ENCODE results near the gene MCRS1.
A peak's percentile ranks its signal among the peaks of the same experiment; 100 is the strongest.
"Not testable (repeated sequence)": the region's sequence is repeated elsewhere in the genome, so short reads cannot be mapped to it uniquely, and the experiment has no call there.

Gene MCRS1

GRCh38 chr12:49540229-49541139 is 27.5 kb downstream of the MCRS1 start:
- DNase-seq: no peak

DNA sequence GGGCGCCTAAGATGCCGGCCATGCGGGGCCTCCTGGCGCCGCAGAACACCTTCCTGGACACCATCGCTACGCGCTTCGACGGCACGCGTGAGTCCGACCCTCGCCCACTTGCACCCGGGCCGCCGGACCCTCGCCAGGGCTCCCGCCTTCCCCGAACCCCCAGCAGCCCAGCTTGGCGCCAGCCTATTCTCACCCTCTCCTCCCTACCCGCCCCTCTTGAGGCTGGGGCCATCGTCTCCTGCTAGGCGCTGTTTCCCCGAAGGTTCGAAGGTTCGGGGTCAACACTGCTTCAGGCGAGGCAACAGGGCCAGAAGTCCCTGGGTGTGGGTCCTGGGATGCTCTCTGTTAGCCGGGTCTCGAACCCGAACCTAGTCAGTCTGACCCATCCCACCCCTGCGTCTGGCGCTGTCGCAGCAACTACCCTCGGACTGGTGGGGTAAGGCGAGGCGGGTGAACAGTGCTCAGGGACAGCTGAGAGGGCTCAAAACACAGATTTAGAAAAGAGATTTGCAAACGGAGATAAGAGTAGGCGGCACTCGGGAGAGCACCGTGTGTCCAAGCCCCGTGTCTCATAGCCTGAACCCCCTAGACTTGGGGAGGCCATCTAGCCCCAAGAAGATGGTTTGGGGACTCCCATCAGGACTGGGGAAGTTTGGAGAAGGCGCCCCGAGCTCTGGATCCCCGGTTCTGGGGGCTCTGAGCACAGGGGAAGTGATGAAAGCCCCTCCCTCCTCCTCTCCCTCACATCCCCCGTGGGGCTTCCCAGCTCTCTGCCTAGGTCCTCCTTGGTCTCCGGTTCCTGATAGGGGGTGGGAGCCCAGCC is 28.3 kb downstream of the MCRS1 start:
- DNase-seq: no peak

DNA sequence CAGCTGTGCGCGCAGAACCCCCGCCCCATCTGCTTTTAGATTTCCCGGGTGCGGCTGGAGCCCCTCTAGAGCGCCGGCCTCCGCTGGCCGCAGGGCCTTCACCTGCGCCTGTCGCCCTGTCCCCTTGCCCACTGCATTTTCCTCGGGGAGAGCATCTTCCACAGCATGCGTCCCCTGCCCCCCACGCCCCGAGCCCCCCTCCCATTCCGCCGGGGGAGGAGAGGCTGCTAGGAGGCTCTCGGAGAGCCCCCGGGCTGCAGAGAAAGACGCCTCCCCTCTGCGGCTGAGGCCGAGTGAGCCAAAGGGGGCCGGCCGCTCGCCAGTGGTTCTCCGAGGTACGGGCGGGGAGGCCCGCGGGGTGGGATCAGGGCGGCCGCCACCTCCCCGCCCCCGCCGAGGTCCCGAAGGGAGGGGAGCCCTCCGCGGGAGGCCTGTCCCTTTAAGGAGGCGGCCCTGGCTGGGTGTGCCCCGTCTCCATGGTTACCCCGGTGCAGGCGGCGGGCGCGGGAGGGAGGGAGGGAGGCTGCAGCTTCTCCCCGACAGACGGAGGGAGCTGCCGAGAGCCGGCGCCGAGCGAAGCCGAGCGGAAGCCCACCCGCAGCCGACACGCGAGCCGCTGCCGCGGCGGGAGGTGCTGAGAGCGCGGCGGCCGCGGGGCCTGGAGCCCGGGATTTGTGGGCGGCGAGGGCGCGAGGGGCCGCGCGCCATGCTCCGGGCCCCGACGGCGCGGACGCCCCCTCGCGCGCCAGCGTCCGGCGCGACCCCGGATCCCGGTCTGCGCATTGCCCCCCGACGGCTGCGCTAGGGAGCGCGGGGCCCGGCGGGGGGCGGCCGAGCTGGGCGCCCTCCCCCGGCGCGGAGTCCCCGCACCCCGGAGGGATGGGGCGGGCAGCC is 29.2 kb downstream of the MCRS1 start, which contains the start of gene KCNH3:
Gene KCNH3, plus strand, starts transcription at position 521 of the 894 bp plus-strand sequence. CDS start 387 bp downstream, outside the sequence.
- DNase-seq: peak; percentile 87 to 90

DNA sequence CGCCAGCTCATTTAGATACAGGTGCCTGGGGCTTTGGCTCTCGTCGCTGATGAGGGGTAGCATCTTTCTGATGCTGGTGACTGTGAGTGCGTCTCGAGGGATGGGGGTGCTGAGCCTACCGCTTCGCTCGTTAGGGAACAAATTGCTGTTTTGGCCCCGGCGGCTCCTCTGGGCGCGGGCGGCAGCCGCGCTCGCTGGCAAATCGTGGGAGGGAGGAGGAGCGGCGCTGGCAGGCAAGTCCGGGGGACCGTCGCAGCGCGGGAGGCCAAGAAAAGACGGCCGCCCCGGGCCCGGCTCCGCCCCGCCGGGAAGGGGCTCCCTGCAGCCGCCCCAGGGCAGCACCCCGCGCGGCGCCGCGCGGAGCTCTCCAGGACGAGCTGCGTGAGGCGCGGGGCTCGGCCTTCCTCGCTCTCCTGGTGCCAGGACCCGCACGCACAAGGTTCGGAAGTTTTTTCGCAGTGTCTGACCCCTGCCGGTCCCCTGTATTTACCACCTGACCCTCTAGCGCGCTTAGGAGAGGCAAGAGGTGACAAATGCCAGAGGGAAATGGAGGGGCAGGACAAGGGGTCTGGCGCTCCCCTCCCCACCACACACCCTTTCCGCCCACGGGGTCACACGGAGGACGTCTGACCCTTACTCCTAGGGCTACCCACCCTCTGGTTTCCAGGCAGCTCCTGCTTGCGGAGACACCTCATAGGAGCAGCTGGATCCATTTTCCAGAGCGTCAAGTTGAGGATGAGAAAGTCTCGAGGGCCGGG is 30.0 kb downstream of the MCRS1 start:
- DNase-seq: peak; percentile 53 to 56

- DNase-seq: no peak
Observed at GRCh38 chr12:49537231-49537751, 30.7 kb downstream of the MCRS1 start.

- no peak for DNase-seq
Observed at GRCh38 chr12:49536526-49537071, 31.3 kb downstream of the MCRS1 start.

DNA sequence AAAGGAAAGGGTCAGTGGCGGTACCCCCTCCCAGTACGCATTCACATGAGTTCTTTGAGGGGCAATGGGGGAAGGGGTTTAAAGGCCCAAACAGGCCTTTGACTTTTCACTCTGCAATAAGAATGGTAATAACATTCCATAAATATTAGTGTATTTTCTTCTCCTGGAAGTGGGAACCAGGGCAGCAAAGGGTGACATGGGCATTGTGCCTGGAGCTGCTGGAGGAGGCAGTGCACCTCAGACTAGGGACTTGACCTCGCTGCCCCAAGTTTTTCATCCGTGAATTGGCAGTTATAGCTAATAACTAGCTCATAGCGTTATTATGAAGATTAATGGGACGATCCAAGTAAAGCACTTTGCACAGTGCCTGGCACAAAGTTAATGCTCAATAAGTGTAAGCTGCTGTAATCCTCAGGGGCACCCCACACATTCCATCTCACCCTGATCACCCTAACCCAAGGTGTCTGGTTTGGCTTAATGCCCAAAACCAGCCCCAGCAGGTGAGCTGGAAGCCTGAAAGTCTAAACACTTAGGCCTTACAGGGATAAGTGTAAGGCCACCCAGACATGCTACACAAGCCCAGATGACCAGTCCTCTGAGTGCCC is 31.9 kb downstream of the MCRS1 start:
- DNase-seq: no peak

DNA sequence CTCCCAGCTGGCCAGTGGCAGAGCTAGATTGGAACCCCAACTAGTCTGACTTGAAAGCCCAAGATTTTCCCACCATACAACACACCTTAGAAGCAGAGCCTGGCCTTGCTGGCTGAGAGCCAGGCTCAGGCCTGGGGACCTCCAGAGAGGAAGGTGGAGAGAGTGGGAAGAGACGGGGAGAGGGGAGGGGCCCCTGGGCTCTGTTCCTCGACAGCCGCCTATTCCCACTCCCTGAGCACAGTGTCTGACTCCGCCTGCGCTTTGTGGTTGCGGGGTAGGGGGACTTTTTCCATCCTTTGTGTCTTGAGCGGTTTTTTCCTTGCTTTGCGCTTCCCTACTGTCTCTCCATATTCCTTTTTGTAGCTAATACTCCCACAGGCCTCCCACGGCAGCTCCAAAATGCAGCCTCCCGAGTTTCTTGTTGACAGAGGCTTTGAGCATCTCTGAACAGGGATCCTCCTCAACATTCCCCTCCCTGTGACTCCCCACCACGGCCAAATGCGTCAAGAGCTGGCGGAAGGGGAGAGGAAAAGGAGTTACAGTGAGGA is 33.1 kb downstream of the MCRS1 start:
- DNase-seq: no peak

DNA sequence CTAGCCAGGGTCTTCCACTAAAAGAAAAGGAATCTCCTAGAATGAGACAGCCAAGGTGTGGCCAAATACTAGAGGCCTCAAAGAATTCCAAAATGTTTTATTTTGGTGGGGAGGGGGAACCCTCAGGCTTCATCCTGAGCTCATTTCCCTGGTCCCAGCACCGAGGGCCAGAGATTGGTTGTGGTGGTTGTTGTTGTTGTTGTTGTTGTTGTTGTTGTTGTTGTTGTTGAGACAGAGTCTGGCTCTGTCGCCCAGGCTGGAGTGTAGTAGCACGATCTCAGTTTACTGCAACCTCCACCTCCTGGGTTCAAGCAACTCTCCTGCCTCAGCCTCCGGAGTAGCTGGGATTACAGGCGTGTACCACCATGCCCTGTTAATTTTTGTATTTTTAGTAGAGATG is 33.8 kb downstream of the MCRS1 start:
- DNase-seq: not testable (repeated sequence)

DNA sequence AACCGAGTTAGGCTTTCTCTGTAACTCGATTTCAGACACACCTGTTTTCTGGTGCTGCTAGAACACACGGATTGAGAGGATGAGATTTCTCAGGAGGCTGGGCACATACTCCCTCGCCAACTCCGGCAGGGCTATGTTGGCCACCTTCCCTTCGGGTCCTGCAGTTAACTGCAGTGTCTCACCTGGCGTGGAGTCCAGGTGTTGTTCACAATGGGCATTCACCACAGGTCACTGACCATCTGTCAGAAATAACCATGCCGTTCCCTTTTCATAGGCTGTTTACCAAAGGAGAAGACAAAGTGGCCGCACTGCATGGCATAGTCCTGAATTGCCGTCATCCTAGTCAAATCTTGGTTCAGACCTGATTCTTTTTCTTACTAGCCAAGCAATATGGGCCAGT is 34.6 kb downstream of the MCRS1 start:
- no peak for DNase-seq

GRCh38 chr12:49531745-49532144 is 36.2 kb downstream of the MCRS1 start:
- no peak for DNase-seq

GRCh38 chr12:49529414-49529813 is 38.5 kb downstream of the MCRS1 start:
- no peak for DNase-seq

DNA sequence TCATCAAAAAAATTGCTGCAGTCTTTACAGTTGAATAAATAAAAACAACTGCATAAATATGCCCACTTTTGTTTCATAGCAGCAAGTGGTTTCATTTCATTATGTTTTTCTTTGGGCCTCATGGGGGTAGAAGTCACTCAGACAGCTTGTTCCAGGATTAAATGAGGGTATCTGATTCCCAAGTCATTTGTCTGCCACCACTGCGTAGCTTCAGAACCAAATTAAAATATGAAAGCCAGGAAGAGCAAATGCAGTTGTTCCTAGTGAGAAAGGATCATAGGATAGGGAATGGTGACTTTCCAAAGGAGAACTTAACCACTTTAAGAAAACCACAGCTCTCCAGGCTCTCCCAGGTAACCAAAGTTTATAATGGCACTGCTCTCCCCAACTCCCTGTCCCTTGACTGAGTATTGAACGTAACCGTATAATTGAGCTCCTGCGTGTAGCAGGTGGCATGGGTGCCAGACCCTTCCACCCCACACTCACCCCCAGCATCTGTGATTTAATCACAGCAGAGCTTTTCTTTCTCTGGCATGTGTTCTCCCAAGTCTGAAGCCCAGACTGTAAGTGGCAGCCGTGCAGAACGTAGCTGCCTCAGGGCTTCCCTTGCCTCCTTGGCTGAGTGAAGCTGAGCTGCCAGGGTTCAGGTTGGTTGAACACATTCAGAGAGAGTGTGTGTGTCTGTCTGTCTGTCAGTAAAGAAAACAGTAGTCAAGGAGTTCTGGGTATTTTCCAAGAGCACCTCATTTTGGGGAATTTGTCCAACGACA is 40.4 kb downstream of the MCRS1 start:
- DNase-seq: no peak

DNA sequence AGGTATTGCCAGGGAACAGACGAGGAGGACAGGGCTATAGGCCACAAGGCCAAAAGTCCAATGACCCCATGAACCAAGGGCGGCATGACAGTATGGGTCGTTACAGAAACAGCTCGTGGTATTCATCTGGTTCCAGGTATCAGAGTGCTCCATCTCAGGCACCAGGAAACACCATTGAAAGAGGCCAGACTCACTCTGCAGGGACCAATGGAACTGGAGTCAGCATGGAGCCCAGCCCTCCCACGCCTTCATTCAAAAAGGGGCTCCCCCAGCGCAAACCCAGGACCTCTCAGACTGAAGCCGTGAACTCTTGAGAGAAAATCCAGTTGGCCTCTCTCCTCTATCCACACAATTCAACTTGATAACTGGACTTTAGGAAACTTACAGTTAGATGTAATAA is 42.0 kb downstream of the MCRS1 start:
- DNase-seq: no peak

GRCh38 chr12:49524660-49525324 is 43.1 kb downstream of the MCRS1 start:
- no peak for DNase-seq

- DNase-seq: no peak
Observed at GRCh38 chr12:49521389-49521788, 46.6 kb downstream of the MCRS1 start.

- DNase-seq: no peak
Observed at GRCh38 chr12:49519574-49519936, 48.4 kb downstream of the MCRS1 start.

DNA sequence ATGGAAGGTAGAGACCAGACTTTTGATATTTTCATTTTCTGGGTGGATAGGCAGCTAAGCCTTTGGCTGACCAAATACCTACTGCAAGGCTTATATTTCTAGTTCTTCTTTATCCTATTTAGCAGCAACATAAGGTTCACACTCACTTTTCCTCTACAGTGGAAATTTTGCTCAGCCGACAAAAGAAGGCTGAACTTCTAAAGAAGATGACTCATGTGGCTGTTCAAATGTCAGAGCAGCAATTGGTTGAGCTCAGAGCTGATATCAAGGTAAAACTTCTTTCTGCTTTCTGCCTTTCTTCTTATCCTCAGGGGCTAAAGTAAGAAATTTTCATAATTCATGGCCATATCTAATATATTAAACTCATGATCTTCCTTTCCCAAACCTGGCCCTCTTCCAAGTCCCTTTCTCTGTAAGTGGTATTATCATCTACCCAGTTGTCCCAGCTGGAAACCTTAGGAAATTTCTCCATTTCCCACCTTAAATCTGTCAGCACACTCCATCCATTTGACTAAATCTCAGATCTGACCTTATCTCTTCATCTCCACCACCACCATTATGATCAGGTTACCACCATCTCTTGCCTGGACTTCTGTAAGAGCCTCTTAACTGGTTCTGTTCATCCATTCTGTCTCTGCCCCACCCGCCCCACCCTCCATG is 48.9 kb downstream of the MCRS1 start:
- no peak for DNase-seq

DNA sequence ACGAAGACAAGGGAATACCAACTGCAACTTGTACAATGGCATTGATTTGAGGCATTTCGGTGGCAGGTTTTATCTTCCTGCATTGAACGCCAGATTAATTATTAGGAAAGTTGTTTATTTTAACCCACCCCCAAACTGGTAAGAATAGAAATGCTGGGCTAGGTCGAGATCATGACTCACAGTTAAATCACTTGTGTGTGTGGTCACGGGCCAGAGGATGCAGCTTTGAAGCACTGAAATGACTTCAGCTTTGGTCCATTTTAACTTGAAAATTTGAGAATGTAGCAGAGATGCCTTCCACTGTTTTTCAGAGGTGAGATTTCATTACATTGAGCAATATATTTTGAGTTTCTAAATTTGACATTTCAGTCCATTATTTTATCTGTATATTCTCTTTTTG is 52.7 kb downstream of the MCRS1 start:
- no peak for DNase-seq

All from activated CD4-positive, alpha-beta T cell treated with anti-CD3 and anti-CD28 coated beads for 4 hours (primary cell).